Fibroblast of the aortic adventitia (primary cell): ENCODE measurements around the gene SNX3. TPM values are rescaled to one million over a fixed set of nuclear protein-coding genes. Genes with fewer than 3 reads are reported as not detected.
"Not testable (repeated sequence)": the region's sequence is repeated elsewhere in the genome, so short reads cannot be mapped to it uniquely, and the experiment has no call there.

ENCODE experiments used
- DNase-seq: peaks from one replicate; pipeline ENCODE4 v3.0.0-alpha.2; 2010; ENCODE audit warnings: low read depth
- H3K4me3 ChIP-seq: 2 replicates; pipeline ENCODE4 v1.5.1; 2011; ENCODE audit warnings: low read depth, mild to moderate bottlenecking, control low read depth, low read length, moderate library complexity
- total RNA-seq: library from RNA; depleted of rRNA; stranded (reverse); fragments of >200 nt; gene quantifications from 2 replicates; pipeline ENCODE4 v1.2.3, GENCODE V29; 2012; ENCODE audit warnings: low replicate concordance
- TF ChIP-seq, protein P1 (sequence below): IDR thresholded peaks from 2 replicates; pipeline ENCODE4 v1.5.1; 2011; ENCODE audit warnings: mild to moderate bottlenecking, low read length, control low read depth, inconsistent platforms; ENCODE audit not compliant: insufficient read depth

The SNX3 gene
- total RNA-seq, 1 donor, result 266 TPM

DNA sequence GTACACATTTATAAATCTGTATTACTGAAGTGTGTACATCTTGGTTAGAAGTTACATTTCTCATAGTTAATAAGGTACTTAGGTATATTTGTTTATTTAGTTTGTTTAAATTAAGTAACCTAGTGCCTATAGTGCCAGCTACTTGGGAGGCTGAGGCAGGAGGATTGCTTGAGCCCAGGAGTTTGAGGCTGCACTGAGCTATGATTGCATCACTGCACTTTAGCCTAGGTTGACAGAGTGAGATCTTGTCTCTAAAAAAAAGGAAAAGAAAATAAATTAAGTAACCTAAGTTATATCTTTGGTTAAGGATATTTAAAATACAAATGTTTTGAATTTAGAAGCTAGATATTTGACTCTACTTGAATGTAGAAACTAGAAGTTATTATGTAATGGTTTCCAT lies 24.5 kb upstream of the SNX3 start:
- DNase-seq, result no peak
- no peak overlapping the region for H3K4me3 ChIP-seq
- TF ChIP-seq, protein P1, sequence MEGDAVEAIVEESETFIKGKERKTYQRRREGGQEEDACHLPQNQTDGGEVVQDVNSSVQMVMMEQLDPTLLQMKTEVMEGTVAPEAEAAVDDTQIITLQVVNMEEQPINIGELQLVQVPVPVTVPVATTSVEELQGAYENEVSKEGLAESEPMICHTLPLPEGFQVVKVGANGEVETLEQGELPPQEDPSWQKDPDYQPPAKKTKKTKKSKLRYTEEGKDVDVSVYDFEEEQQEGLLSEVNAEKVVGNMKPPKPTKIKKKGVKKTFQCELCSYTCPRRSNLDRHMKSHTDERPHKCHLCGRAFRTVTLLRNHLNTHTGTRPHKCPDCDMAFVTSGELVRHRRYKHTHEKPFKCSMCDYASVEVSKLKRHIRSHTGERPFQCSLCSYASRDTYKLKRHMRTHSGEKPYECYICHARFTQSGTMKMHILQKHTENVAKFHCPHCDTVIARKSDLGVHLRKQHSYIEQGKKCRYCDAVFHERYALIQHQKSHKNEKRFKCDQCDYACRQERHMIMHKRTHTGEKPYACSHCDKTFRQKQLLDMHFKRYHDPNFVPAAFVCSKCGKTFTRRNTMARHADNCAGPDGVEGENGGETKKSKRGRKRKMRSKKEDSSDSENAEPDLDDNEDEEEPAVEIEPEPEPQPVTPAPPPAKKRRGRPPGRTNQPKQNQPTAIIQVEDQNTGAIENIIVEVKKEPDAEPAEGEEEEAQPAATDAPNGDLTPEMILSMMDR, result no peak

DNA sequence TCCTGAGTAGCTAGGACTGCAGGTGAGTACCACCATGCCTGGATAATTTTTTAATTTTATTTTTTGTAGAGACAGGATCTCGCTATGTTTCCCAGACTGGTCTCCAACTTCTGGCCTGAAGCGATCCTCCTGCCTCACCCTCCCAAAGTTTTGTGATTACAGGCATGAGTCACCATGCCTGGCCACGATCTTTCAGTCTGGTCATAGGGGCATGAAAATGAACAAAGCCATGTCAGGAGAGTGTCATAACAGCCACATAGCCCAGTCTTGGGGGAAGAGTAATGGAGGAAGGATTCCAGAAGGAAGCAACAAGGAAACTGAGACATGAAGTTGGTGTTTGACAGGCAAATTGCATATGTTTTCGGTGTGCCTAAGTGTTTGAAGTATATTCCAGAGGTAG lies 17.0 kb upstream of the SNX3 start:
- DNase-seq, result no peak
- no peak overlapping the region for H3K4me3 ChIP-seq
- TF ChIP-seq, protein P1, result no peak

DNA sequence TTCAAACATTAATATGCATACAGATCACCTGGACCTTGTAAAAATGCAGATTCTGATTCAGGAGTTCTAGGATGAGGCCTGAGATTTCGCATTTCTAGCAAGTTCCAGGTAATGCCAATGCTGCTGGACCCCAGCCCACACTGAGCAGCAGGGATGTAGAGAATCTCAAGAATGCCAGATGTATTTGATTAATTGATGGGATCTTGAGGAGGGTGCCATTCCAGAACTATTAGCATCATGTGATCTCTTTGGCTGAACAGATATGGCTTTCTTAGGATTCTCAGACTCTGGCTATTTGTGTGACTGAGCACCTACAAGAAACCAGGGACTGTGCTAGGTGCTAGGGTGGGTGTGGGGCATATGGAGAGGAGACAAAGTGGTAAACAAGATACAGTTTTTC lies 16.5 kb upstream of the SNX3 start:
- no peak for DNase-seq

DNA sequence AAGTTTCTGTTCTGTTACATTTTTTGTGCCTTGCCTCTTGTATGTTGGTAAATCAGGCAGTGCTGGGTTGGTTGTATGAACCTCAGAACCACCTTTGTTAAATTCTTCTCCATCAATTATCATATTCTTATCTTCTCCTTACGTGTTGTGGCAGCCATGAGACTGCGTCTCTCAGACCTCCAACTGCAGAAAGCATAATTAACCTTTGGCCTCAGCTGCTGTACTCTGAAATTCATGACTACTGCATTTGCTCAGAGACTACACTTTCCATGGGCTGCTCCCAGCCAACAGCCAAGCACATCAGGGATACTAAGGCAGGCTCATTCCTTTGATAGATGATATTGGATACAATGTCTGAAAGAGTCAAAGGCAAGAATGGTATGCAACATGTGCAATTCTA lies 15.1 kb upstream of the SNX3 start:
- H3K4me3 ChIP-seq, result no peak overlapping the region
- no peak for DNase-seq
- TF ChIP-seq, protein P1, result no peak

More for the DNA sequence above, 16.5 kb upstream of the SNX3 start:
- no peak overlapping the region for H3K4me3 ChIP-seq
- TF ChIP-seq, protein P1, result no peak

DNA sequence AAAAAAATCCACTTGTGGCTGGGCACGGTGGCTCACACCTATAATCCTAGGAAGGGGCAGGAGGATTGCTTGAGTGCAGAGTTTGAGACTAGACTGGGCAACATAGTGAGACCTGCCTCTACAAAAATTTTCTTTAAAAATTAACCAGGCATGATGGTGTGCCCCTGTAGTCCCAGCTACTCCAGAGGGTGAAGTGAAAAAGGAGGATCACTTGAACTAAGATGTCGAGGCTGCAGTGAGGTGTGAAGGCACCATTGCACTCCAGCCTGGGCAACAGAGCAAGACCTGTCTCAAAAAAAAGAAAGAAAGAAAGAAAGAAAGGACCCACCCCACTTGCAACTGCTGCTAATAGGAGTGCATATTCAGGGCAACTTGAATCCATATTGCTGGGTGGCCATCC lies 13.7 kb upstream of the SNX3 start:
- TF ChIP-seq, protein P1, result no peak
- H3K4me3 ChIP-seq, result no peak overlapping the region
- DNase-seq, result no peak

DNA sequence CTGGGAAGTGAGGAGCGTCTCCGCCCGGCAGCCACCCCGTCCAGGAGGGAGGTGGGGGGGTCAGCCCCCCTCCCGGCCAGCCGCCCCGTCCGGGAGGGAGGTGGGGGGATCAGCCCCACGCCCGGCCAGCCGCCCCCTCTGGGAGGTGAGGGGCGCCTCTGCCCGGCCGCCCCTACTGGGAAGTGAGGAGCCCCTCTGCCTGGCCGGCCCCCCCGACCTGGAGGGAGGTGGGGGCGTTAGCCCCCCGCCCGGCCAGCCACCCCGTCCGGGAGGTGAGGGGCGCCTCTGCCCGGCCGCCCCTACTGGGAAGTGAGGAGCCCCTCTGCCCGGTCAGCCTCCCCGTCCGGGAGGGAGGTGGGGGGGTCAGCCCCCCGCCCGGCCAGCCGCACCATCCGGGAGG lies 9.1 kb upstream of the SNX3 start:
- not testable (repeated sequence) for H3K4me3 ChIP-seq, DNase-seq

DNA sequence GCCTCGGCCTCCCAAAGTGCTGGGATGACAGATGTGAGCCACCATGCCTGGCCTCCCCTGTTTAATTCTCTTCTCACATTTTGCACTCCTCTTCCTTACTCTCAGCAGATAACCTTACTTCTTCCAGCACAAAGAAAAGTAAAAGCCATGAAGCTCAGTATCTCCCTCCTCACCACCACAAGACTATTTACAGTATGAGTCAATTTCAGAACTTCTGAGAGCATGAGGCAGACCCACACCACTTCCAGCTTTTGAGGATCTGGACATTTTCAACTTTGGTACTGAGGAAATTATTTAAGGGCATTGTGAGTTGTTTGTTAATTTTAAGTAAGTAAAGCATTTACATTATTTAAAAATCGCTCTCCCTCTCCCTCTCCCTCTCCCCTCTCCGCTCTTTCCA lies 8.0 kb upstream of the SNX3 start:
- TF ChIP-seq, protein P1, result no peak
- H3K4me3 ChIP-seq, result no peak overlapping the region
- DNase-seq, result peak; percentile 8
